ENCODE measurements around the gene UBE2M.
"Not testable (repeated sequence)": the region's sequence is repeated elsewhere in the genome, so short reads cannot be mapped to it uniquely, and the experiment has no call there.

Gene UBE2M

DNA sequence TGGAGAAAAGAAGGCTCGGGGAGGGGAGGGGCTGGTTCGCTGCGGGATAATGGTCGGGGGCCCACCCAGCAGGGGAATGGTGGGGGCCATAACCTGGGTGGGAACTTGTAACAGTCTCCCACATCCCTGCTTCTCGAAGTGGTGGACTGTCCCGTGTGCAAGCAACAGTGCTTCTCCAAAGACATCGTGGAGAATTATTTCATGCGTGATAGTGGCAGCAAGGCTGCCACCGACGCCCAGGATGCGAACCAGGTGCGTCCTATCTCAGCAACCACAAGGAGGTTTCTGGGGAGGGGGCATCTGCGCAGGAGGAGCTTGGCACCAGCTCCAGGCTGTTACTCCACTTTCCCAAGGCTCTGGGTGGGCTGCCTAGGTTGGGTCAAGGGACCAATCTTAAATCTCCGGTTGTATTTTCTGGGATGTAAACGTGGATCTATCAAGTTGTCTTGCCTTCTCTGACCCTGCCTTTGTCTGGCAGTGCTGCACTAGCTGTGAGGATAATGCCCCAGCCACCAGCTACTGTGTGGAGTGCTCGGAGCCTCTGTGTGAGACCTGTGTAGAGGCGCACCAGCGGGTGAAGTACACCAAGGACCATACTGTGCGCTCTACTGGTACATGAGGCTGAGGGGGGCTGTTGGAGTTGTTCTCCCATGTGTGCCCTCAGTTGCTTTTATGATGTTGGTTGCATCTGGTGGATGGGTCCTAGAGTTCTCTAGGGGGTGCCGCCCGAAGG lies 13.0 kb downstream of the UBE2M start:
- no peak for DNase-seq (ENCODE audit: extremely low spot score)
- TF ChIP-seq, protein P1, sequence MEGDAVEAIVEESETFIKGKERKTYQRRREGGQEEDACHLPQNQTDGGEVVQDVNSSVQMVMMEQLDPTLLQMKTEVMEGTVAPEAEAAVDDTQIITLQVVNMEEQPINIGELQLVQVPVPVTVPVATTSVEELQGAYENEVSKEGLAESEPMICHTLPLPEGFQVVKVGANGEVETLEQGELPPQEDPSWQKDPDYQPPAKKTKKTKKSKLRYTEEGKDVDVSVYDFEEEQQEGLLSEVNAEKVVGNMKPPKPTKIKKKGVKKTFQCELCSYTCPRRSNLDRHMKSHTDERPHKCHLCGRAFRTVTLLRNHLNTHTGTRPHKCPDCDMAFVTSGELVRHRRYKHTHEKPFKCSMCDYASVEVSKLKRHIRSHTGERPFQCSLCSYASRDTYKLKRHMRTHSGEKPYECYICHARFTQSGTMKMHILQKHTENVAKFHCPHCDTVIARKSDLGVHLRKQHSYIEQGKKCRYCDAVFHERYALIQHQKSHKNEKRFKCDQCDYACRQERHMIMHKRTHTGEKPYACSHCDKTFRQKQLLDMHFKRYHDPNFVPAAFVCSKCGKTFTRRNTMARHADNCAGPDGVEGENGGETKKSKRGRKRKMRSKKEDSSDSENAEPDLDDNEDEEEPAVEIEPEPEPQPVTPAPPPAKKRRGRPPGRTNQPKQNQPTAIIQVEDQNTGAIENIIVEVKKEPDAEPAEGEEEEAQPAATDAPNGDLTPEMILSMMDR (IDR thresholded peaks at IDR 0.05; ENCODE audit: control extremely low read depth, extremely low read depth, low read depth, missing control alignments), result no peak
- CTCF ChIA-PET, result interaction anchor here (2.2 to 2.3 kb wide), 2 partner anchors 9 to 31 kb away, joined by 9 to 12 read pairs; partner anchors contain the start of gene CHMP2A
- POLR2A ChIA-PET, result interaction anchor here (0.9 to 2.9 kb wide), 3 partner anchors 9 to 30 kb away, joined by 3 to 32 read pairs (median 3); partner anchors contain the start of gene CHMP2A

DNA sequence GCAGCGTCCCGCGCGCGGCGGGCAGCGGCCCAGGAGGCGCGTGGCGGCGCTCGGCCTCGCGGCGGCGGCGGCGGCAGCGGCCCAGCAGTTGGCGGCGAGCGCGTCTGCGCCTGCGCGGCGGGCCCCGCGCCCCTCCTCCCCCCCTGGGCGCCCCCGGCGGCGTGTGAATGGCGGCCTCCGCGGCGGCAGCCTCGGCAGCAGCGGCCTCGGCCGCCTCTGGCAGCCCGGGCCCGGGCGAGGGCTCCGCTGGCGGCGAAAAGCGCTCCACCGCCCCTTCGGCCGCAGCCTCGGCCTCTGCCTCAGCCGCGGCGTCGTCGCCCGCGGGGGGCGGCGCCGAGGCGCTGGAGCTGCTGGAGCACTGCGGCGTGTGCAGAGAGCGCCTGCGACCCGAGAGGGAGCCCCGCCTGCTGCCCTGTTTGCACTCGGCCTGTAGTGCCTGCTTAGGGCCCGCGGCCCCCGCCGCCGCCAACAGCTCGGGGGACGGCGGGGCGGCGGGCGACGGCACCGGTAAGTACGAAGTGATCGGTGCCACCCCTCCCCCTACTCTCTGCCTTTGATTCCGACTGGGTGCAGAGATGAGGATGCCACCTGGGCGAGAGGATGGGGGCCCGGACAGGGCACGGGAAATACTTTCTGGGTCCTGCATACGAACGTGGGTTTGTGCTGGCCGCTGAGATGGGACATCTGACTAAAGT lies 13.7 kb downstream of the UBE2M start:
- ChIA-PET CTCF (interaction anchor here (1.9 to 2.3 kb wide), 2 partner anchors 10 to 25 kb away, joined by 12 to 23 read pairs; partner anchors contain the start of genes CHMP2A and ZBTB45), POLR2A (interaction anchor here (0.5 to 2.9 kb wide), 6 partner anchors 9 to 51 kb away, joined by 3 to 32 read pairs (median 4); partner anchors contain the start of gene CHMP2A)
- peak; percentile 90 for DNase-seq (ENCODE audit: extremely low spot score)
- TF ChIP-seq, protein P1 (IDR thresholded peaks at IDR 0.05; ENCODE audit: control extremely low read depth, extremely low read depth, low read depth, missing control alignments), result no peak

DNA sequence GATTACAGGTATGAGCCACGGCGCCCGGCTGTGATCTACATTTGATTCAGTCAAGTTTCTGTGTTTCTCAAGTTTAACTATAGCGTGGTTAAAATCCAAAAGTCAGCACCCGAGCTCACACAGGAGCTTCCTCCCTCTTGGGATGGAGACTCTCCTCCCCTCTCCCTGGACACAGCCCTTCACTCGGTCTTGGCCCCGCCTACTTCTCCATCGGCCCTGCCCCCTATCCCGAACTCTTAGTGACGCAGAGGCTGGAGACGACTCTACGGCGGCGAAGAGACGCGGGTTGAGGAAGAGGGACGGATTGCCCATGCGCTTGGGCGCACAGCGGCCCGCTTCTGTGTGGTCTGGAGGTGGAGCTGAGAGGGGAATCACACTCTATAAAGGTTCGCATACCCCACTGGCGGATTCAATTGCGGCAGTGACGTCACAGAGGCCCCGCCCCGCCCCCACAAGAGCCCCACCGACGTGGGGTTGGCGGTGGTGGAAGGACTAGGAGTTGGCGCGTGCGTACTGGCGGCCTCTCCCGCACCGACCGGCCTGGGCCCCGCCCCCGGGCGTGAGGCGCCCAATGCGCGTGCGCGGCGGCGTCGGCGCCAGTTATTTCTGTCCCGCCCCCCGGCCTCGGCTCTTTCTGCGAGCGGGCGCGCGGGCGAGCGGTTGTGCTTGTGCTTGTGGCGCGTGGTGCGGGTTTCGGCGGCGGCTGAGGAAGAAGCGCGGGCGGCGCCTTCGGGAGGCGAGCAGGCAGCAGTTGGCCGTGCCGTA lies 14.4 kb downstream of the UBE2M start, which contains the start of gene TRIM28:
Gene TRIM28, plus strand, starts transcription at position 239 of the 765 bp plus-strand sequence. CDS start 694 bp downstream, outside the sequence.
- peak; percentile 100 for DNase-seq (ENCODE audit: extremely low spot score)
- POLR2A ChIA-PET, result interaction anchor here (0.5 to 2.9 kb wide), 7 partner anchors 10 to 240 kb away, joined by 3 to 32 read pairs (median 4); partner anchors contain the start of genes CHMP2A and ZBTB45
- TF ChIP-seq, protein P1 (IDR thresholded peaks at IDR 0.05; ENCODE audit: control extremely low read depth, extremely low read depth, low read depth, missing control alignments), result no peak
- CTCF ChIA-PET, result interaction anchor here (1.0 to 2.3 kb wide), 4 partner anchors 10 to 37 kb away, joined by 3 to 23 read pairs (median 9); partner anchors contain the start of genes CHMP2A and ZBTB45

DNA sequence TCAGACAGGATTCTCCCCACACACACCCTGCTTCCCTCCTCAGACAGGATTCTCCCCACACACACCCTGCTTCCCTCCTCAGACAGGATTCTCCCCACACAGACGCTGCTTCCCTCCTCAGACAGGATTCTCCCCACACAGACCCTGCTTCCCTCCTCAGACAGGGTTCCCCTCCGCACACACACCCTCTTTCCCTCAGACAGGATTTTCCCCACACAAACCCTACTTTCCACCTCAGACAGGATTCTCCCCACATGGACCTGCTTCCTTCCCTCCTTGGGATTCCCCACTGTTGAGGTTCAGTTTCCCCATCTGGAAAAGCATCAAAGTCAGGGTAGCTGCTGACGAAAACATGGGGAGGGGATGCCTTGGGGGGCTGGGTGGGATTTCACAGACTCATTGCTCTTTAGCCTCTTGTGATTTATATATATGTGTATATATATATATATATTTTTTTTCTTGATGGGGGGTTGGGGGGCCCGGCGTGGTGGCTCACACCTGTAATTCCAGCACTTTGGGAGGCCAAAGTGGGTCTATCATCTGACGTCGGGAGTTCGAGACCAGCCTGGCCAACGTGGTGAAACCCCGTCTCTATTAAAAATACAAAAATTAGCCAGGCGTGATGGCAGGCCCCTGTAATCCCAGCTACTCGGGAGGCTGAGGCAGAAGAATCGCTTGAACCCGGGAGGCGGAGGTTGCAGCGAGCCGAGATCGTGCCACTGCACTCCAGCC lies 15.6 kb downstream of the UBE2M start:
- ChIA-PET CTCF (interaction anchor here (1.1 to 1.9 kb wide), 2 partner anchors 23 to 29 kb away, joined by 6 to 23 read pairs; partner anchors contain the start of gene ZBTB45), POLR2A (interaction anchor here (0.8 kb wide), 1 partner anchor 239 kb away, joined by 4 read pairs; no protein-coding TSS in a partner anchor)
- not testable (repeated sequence) for DNase-seq (ENCODE audit: extremely low spot score)

DNA sequence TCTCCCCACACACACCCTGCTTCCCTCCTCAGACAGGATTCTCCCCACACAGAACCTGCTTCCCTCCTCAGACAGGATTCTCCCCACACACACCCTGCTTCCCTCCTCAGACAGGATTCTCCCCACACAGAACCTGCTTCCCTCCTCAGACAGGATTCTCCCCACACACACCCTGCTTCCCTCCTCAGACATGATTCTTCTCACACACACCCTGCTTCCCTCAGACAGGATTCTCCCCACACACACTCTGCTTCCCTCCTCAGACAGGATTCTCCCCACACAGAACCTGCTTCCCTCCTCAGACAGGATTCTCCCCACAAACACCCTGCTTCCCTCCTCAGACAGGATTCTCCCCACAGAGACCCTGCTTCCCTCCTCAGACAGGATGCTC lies 19.2 kb downstream of the UBE2M start:
- POLR2A ChIA-PET; DNase-seq (ENCODE audit: extremely low spot score); CTCF ChIA-PET: not testable (repeated sequence)

DNA sequence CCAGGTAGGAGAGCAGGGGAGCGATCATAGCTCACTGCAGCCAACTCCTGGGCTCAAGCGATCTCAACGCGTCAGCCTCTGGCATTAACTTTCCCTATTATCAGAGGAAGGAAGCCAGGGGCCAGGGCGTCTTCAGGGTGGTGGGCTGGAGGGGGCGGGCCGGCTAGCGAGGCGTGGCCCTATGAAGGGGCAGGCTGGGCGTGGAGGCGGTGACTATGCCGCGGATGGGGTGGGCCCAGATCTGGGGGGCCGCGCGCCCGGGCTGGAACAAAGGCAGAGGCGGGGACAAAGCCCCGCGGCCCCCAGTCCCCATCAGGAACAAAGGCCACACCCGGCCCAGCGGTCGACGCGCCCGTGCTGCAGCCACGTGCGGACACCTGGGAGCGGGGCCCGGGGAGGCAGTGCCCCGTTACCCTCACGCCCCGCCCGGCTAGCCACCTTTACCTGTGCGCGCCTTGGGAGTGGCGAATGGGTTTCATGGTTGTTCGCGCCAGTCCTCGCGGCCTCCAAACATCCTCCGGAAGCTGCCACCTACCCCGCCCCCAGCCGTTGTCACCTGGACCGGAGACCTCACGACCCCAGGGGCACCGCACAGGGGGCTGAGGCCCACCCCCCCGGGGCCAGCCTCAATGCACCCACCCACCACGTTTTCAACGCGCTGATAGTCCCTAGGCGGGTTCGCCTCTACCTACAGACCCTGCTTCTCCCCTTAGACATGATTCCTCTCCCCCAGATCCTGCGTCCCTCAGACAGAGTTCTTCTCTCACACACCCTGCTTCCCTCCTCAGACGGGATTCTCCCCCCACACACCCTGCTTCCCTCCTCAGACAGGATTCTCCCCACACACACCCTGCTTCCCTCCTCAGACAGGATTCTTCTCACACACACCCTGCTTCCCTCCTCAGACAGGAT lies 19.9 kb downstream of the UBE2M start:
- DNase-seq (ENCODE audit: extremely low spot score), result peak; percentile 39
- POLR2A ChIA-PET, result no interaction called here
- CTCF ChIA-PET, result interaction anchor here (1.2 kb wide), 1 partner anchor 20 kb away, joined by 3 read pairs; no protein-coding TSS in a partner anchor
- TF ChIP-seq, protein P1 (IDR thresholded peaks at IDR 0.05; ENCODE audit: control extremely low read depth, extremely low read depth, low read depth, missing control alignments), result no peak
